SK-N-DZ (cell line): ENCODE results near the gene P2RX1.
"Not testable (repeated sequence)": the region's sequence is repeated elsewhere in the genome, so short reads cannot be mapped to it uniquely, and the experiment has no call there.

Experiments
- DNase-seq: peaks from one replicate; pipeline ENCODE4 v3.0.0-alpha.2; 2015; ENCODE audit warnings: low spot score

P2RX1 gene

GRCh38 chr17:3857261-3858105 lies 58.8 kb downstream of the P2RX1 start:
- no peak for DNase-seq

GRCh38 chr17:3854204-3854603 lies 62.1 kb downstream of the P2RX1 start:
- DNase-seq, result not testable (repeated sequence)

GRCh38 chr17:3852561-3852960 lies 63.7 kb downstream of the P2RX1 start:
- no peak for DNase-seq

- no peak for DNase-seq
Observed at GRCh38 chr17:3851461-3852100, 64.7 kb downstream of the P2RX1 start.

- DNase-seq, result no peak
Observed at GRCh38 chr17:3848229-3848835, 67.9 kb downstream of the P2RX1 start.

- DNase-seq, result no peak
Observed at GRCh38 chr17:3847165-3847670, 69.0 kb downstream of the P2RX1 start.
